Stimulated activated CD4-positive, alpha-beta T cell treated with anti-CD3 and anti-CD28 coated beads, TNF-alpha, amount 100 ng/mL, for 4 hours (primary cell): ENCODE results near the gene KRTAP9-1.
"Not testable (repeated sequence)": the region's sequence is repeated elsewhere in the genome, so short reads cannot be mapped to it uniquely, and the experiment has no call there.

ENCODE experiments used
- DNase-seq, 3 experiments: peaks; one replicate each; pipeline ENCODE4 v3.0.0-alpha.2; 2020; ENCODE audit warnings: low read depth in 3 of 3

KRTAP9-1 gene

GRCh38 chr17:41178843-41179616 is 10.7 kb upstream of the KRTAP9-1 start:
- no peak for DNase-seq

GRCh38 chr17:41184480-41184961 is 5.2 kb upstream of the KRTAP9-1 start, which contains the start of gene KRTAP4-1:
TSS of gene KRTAP4-1 (minus strand) at chr17:41184911. CDS start at chr17:41184854, 57 bp downstream.
- DNase-seq = no peak

- no peak for DNase-seq
These were observed 4.7 kb upstream of the KRTAP9-1 start for GRCh38 chr17:41185001-41185400.

- DNase-seq = no peak
These were observed 2.8 kb upstream of the KRTAP9-1 start for GRCh38 chr17:41186872-41187271.

- no peak for DNase-seq
These were observed 641 bp downstream of the KRTAP9-1 start for GRCh38 chr17:41190328-41190727.

- DNase-seq = no peak
These were observed 6.4 kb downstream of the KRTAP9-1 start for GRCh38 chr17:41196068-41196467.

GRCh38 chr17:41199421-41200078 is 9.9 kb downstream of the KRTAP9-1 start:
- no peak for DNase-seq

GRCh38 chr17:41211845-41212466 is 22.3 kb downstream of the KRTAP9-1 start:
- DNase-seq = no peak

- DNase-seq = no peak
These were observed 23.0 kb downstream of the KRTAP9-1 start for GRCh38 chr17:41212524-41213169.

- no peak for DNase-seq
These were observed 26.0 kb downstream of the KRTAP9-1 start for GRCh38 chr17:41215681-41216080.

- no peak for DNase-seq
These were observed 34.1 kb downstream of the KRTAP9-1 start for GRCh38 chr17:41223821-41224220.

GRCh38 chr17:41226051-41226450 is 36.4 kb downstream of the KRTAP9-1 start:
- no peak for DNase-seq

GRCh38 chr17:41226598-41227095 is 37.0 kb downstream of the KRTAP9-1 start, which contains the start of gene KRTAP9-2:
TSS of gene KRTAP9-2 (plus strand) at chr17:41226648. CDS start at chr17:41226655, 7 bp downstream.
- DNase-seq = not testable (repeated sequence)

GRCh38 chr17:41230094-41230493 is 40.4 kb downstream of the KRTAP9-1 start:
- no peak for DNase-seq

GRCh38 chr17:41231731-41232130 is 42.0 kb downstream of the KRTAP9-1 start:
- no peak for DNase-seq

- not testable (repeated sequence) for DNase-seq
These were observed 42.9 kb downstream of the KRTAP9-1 start, which contains the start of gene KRTAP9-3 for GRCh38 chr17:41232399-41233105. TSS of gene KRTAP9-3 (plus strand) at chr17:41232449. CDS start at chr17:41232502, 53 bp downstream.

- not testable (repeated sequence) for DNase-seq
These were observed 47.4 kb downstream of the KRTAP9-1 start for GRCh38 chr17:41237116-41237515.

GRCh38 chr17:41237949-41238437 is 48.3 kb downstream of the KRTAP9-1 start, which contains the start of gene KRTAP9-8:
TSS of gene KRTAP9-8 (plus strand) at chr17:41237999. CDS start at chr17:41238052, 53 bp downstream.
- DNase-seq = not testable (repeated sequence)
